Measurements from ENCODE around the gene SLC25A47. TPM values are rescaled to one million over a fixed set of nuclear protein-coding genes. Genes with fewer than 3 reads are reported as not detected.
A peak's percentile ranks its signal among the peaks of the same experiment; 100 is the strongest.
"Not testable (repeated sequence)": the region's sequence is repeated elsewhere in the genome, so short reads cannot be mapped to it uniquely, and the experiment has no call there.

SLC25A47 gene
- total RNA-seq, 1 experiment from 2014 or later: 0.07 TPM

GRCh38 chr14:100306998-100307765, 16.0 kb upstream of the SLC25A47 start:
- peak; percentile 86 for DNase-seq
- 0 out of 2 replicates have a peak, but pooled peaks cover 2% of the 10 kb centered on the region for H3K27me3 ChIP-seq (ENCODE audit: control insufficient read depth, insufficient read depth, low read length)
- H3K36me3 ChIP-seq (replicated peaks; ENCODE audit: control insufficient read depth, insufficient read depth, low read length): no peaks in the 10 kb centered on the region
- H3K4me3 ChIP-seq (ENCODE audit: insufficient read depth, low read depth, low read length): peak overlapping the region; percentile 95

- H3K27me3 ChIP-seq (ENCODE audit: control insufficient read depth, insufficient read depth, low read length): 0 out of 2 replicates have a peak, but pooled peaks cover 2% of the 10 kb centered on the region
- H3K36me3 ChIP-seq (replicated peaks; ENCODE audit: control insufficient read depth, insufficient read depth, low read length): no peaks in the 10 kb centered on the region
- no peak for DNase-seq
- H3K4me3 ChIP-seq (ENCODE audit: insufficient read depth, low read depth, low read length): peak overlapping the region; percentile 95
Observed at GRCh38 chr14:100307766-100308426, 15.2 kb upstream of the SLC25A47 start.

GRCh38 chr14:100308427-100308792, 14.7 kb upstream of the SLC25A47 start:
- DNase-seq; H3K4me3 ChIP-seq (ENCODE audit: insufficient read depth, low read depth, low read length); H3K36me3 ChIP-seq (replicated peaks; ENCODE audit: control insufficient read depth, insufficient read depth, low read length); H3K27me3 ChIP-seq (ENCODE audit: control insufficient read depth, insufficient read depth, low read length): not testable (repeated sequence)

- 0 out of 2 replicates have a peak, but pooled peaks cover 2% of the 10 kb centered on the region for H3K27me3 ChIP-seq (ENCODE audit: control insufficient read depth, insufficient read depth, low read length)
- H3K4me3 ChIP-seq (ENCODE audit: insufficient read depth, low read depth, low read length): no peak overlapping the region
- DNase-seq: no peak
- no peaks in the 10 kb centered on the region for H3K36me3 ChIP-seq (replicated peaks; ENCODE audit: control insufficient read depth, insufficient read depth, low read length)
Observed at GRCh38 chr14:100309028-100309737, 14.0 kb upstream of the SLC25A47 start.

GRCh38 chr14:100312110-100312876, 10.8 kb upstream of the SLC25A47 start:
- not testable (repeated sequence) for H3K36me3 ChIP-seq (replicated peaks; ENCODE audit: control insufficient read depth, insufficient read depth, low read length); DNase-seq

GRCh38 chr14:100312877-100313400, 10.2 kb upstream of the SLC25A47 start:
- Histone ChIP-seq H3K4me3 (ENCODE audit: insufficient read depth, low read depth, low read length) (no peak overlapping the region), H3K27me3 (ENCODE audit: control insufficient read depth, insufficient read depth, low read length) (no peaks in the 10 kb centered on the region), H3K36me3 (replicated peaks; ENCODE audit: control insufficient read depth, insufficient read depth, low read length) (no peaks in the 10 kb centered on the region)
- no peak for DNase-seq

More at GRCh38 chr14:100312110-100312876, 10.8 kb upstream of the SLC25A47 start:
- H3K4me3 ChIP-seq (ENCODE audit: insufficient read depth, low read depth, low read length); H3K27me3 ChIP-seq (ENCODE audit: control insufficient read depth, insufficient read depth, low read length): not testable (repeated sequence)

GRCh38 chr14:100313464-100314230, 9.5 kb upstream of the SLC25A47 start:
- Histone ChIP-seq H3K36me3 (replicated peaks; ENCODE audit: control insufficient read depth, insufficient read depth, low read length) (no peaks in the 10 kb centered on the region), H3K27me3 (ENCODE audit: control insufficient read depth, insufficient read depth, low read length) (no peaks in the 10 kb centered on the region), H3K4me3 (ENCODE audit: insufficient read depth, low read depth, low read length) (no peak overlapping the region)
- no peak for DNase-seq

GRCh38 chr14:100314724-100315123, 8.4 kb upstream of the SLC25A47 start:
- H3K4me3 ChIP-seq (ENCODE audit: insufficient read depth, low read depth, low read length): no peak overlapping the region
- no peaks in the 10 kb centered on the region for H3K27me3 ChIP-seq (ENCODE audit: control insufficient read depth, insufficient read depth, low read length)
- no peaks in the 10 kb centered on the region for H3K36me3 ChIP-seq (replicated peaks; ENCODE audit: control insufficient read depth, insufficient read depth, low read length)
- no peak for DNase-seq

GRCh38 chr14:100317389-100317788, 5.8 kb upstream of the SLC25A47 start:
- Histone ChIP-seq H3K36me3 (replicated peaks; ENCODE audit: control insufficient read depth, insufficient read depth, low read length) (no peaks in the 10 kb centered on the region), H3K4me3 (ENCODE audit: insufficient read depth, low read depth, low read length) (no peak overlapping the region), H3K27me3 (ENCODE audit: control insufficient read depth, insufficient read depth, low read length) (no peaks in the 10 kb centered on the region)
- no peak for DNase-seq

GRCh38 chr14:100317912-100318808, 5.0 kb upstream of the SLC25A47 start:
- Histone ChIP-seq H3K36me3 (replicated peaks; ENCODE audit: control insufficient read depth, insufficient read depth, low read length) (no peaks in the 10 kb centered on the region), H3K4me3 (ENCODE audit: insufficient read depth, low read depth, low read length) (no peak overlapping the region), H3K27me3 (ENCODE audit: control insufficient read depth, insufficient read depth, low read length) (no peaks in the 10 kb centered on the region)
- peak; percentile 96 for DNase-seq

- no peak for DNase-seq
- Histone ChIP-seq H3K4me3 (ENCODE audit: insufficient read depth, low read depth, low read length) (no peak overlapping the region), H3K27me3 (ENCODE audit: control insufficient read depth, insufficient read depth, low read length) (no peaks in the 10 kb centered on the region), H3K36me3 (replicated peaks; ENCODE audit: control insufficient read depth, insufficient read depth, low read length) (no peaks in the 10 kb centered on the region)
Observed at GRCh38 chr14:100320157-100320856, 2.8 kb upstream of the SLC25A47 start.

GRCh38 chr14:100321473-100322137, 1.5 kb upstream of the SLC25A47 start:
- Histone ChIP-seq H3K4me3 (ENCODE audit: insufficient read depth, low read depth, low read length) (no peak overlapping the region), H3K36me3 (replicated peaks; ENCODE audit: control insufficient read depth, insufficient read depth, low read length) (no peaks in the 10 kb centered on the region), H3K27me3 (ENCODE audit: control insufficient read depth, insufficient read depth, low read length) (no peaks in the 10 kb centered on the region)
- DNase-seq: no peak
